SK-MEL-5 (cell line): ENCODE data around the gene KIF26B. TPM values are rescaled to one million over a fixed set of nuclear protein-coding genes. Genes with fewer than 3 reads are reported as not detected.
A peak's percentile ranks its signal among the peaks of the same experiment; 100 is the strongest.
"Not testable (repeated sequence)": the region's sequence is repeated elsewhere in the genome, so short reads cannot be mapped to it uniquely, and the experiment has no call there.

Experiments
- DNase-seq: peaks from one replicate; pipeline ENCODE4 v3.0.0-alpha.2; 2016; ENCODE audit warnings: low read depth, low spot score
- in situ Hi-C: cut with HindIII; loops from 2 replicates; pipeline ENCODE4 v1.10.0; 2016; ENCODE audit warnings: low sequenced_read_pairs, high pct_unique_total_duplicates, low pct_unique_long_range_greater_than_20kb
- total RNA-seq: library from RNA; depleted of rRNA; stranded (reverse); fragments of >200 nt; shearing (Covaris generic); gene quantifications from 2 replicates; pipeline ENCODE4 v1.2.3, GENCODE V29; 2014

KIF26B gene
- total RNA-seq, 1 experiment from 2014 or later, result 1.5 TPM

GRCh38 chr1:245398180-245398579, 243.4 kb downstream of the KIF26B start:
- no peak for DNase-seq
- in situ Hi-C loops, result no loop called here

- no peak for DNase-seq
- in situ Hi-C loops, result no loop called here
Observed at GRCh38 chr1:245401881-245402587, 247.2 kb downstream of the KIF26B start.

GRCh38 chr1:245402998-245403397, 248.2 kb downstream of the KIF26B start:
- DNase-seq, in situ Hi-C loops: not testable (repeated sequence)

- DNase-seq, result no peak
- in situ Hi-C loops, result no loop called here
Observed at GRCh38 chr1:245404527-245404926, 249.7 kb downstream of the KIF26B start.

GRCh38 chr1:245404952-245405351, 250.2 kb downstream of the KIF26B start:
- DNase-seq, result no peak
- in situ Hi-C loops, result no loop called here

GRCh38 chr1:245406426-245406825, 251.6 kb downstream of the KIF26B start:
- no peak for DNase-seq
- in situ Hi-C loops, result no loop called here

- DNase-seq, result no peak
- in situ Hi-C loops, result no loop called here
Observed at GRCh38 chr1:245407983-245408382, 253.2 kb downstream of the KIF26B start.

GRCh38 chr1:245409341-245410195, 254.8 kb downstream of the KIF26B start:
- no peak for DNase-seq
- in situ Hi-C loops, result no loop called here

- no peak for DNase-seq
Observed at GRCh38 chr1:245411245-245412036, 256.7 kb downstream of the KIF26B start.

GRCh38 chr1:245412306-245412705, 257.5 kb downstream of the KIF26B start:
- in situ Hi-C loops, result no loop called here
- no peak for DNase-seq

More at GRCh38 chr1:245411245-245412036, 256.7 kb downstream of the KIF26B start:
- in situ Hi-C loops, result no loop called here

GRCh38 chr1:245416781-245417180, 262.0 kb downstream of the KIF26B start:
- in situ Hi-C loops, result no loop called here

GRCh38 chr1:245418077-245418476, 263.3 kb downstream of the KIF26B start:
- in situ Hi-C loops, result no loop called here
- no peak for DNase-seq

More at GRCh38 chr1:245416781-245417180, 262.0 kb downstream of the KIF26B start:
- DNase-seq, result no peak

- no peak for DNase-seq
- in situ Hi-C loops, result no loop called here
Observed at GRCh38 chr1:245419461-245419978, 264.7 kb downstream of the KIF26B start.

- DNase-seq, result no peak
- in situ Hi-C loops, result no loop called here
Observed at GRCh38 chr1:245419989-245420388, 265.2 kb downstream of the KIF26B start.

GRCh38 chr1:245420926-245421325, 266.1 kb downstream of the KIF26B start:
- DNase-seq, result peak; percentile 67
- in situ Hi-C loops, result no loop called here

- no peak for DNase-seq
- in situ Hi-C loops, result no loop called here
Observed at GRCh38 chr1:245428681-245429080, 273.9 kb downstream of the KIF26B start.

- no peak for DNase-seq
- in situ Hi-C loops, result no loop called here
Observed at GRCh38 chr1:245431706-245432105, 276.9 kb downstream of the KIF26B start.
